Choroid plexus epithelial cell (primary cell): ENCODE data around the gene COMTD1.

Experiments
- DNase-seq: peaks from one replicate; pipeline ENCODE4 v3.0.0-alpha.2; 2010; ENCODE audit warnings: low read depth
- H3K4me3 ChIP-seq: 2 replicates; pipeline ENCODE4 v1.5.1; 2011; ENCODE audit warnings: low read depth, mild to moderate bottlenecking, control low read depth, low read length, moderate library complexity
- TF ChIP-seq, protein P1 (sequence below): conservative IDR thresholded peaks from 2 replicates; pipeline ENCODE4 v1.5.1; 2011; ENCODE audit warnings: low read depth, mild to moderate bottlenecking, control low read depth, inconsistent platforms, low read length, moderate library complexity

Gene COMTD1

DNA sequence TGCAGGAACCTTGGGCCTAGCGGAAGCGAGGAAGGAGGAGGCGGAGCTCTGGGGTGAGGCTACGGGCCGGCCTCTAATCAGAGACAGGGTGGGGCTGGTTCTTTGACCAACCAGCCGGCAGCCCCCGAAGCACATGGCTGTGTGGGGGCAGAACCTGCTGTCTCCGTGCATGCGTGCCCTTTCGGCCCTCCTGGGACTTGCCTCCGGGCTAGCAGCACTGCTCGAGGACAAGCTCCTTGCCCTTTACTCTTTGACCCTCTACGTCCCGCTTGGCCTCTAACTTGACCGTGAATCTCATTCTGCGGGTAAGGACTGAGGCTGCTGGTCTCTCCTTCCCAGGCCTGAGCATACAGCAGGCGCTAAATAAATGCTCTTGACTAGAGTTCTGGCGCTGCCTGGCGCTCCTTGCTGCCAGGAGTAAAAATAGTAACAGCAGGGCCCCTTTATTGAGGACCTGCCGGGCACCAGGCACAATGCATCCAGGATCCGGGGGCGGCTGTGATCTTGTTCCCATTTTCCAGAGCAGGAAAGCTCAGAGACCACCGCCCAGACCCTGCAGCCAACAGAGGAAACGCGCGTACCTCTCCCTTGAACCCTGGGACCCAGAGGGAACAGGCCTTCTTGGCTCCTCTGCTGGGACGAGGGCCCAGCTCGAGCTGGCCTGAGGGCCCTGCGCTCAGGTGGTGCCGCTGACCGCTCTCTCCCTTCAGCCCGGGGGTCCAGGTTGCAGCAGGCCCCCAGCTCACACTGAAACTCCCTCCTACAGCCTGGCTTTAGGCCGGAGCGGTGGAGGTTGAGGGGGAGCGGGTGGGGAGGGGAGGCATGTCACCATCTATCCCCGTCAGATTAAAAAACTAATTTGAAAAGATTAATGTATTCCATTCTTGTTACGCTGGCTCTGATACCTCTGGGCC lies 2.7 kb upstream of the COMTD1 start:
- DNase-seq: no peak
- no peak overlapping the region for H3K4me3 ChIP-seq
- TF ChIP-seq, protein P1, sequence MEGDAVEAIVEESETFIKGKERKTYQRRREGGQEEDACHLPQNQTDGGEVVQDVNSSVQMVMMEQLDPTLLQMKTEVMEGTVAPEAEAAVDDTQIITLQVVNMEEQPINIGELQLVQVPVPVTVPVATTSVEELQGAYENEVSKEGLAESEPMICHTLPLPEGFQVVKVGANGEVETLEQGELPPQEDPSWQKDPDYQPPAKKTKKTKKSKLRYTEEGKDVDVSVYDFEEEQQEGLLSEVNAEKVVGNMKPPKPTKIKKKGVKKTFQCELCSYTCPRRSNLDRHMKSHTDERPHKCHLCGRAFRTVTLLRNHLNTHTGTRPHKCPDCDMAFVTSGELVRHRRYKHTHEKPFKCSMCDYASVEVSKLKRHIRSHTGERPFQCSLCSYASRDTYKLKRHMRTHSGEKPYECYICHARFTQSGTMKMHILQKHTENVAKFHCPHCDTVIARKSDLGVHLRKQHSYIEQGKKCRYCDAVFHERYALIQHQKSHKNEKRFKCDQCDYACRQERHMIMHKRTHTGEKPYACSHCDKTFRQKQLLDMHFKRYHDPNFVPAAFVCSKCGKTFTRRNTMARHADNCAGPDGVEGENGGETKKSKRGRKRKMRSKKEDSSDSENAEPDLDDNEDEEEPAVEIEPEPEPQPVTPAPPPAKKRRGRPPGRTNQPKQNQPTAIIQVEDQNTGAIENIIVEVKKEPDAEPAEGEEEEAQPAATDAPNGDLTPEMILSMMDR: no peak

GRCh38 chr10:75236178-75236825 lies 545 bp upstream of the COMTD1 start:
- H3K4me3 ChIP-seq: no peak overlapping the region
- TF ChIP-seq, protein P1: no peak
- no peak for DNase-seq

- TF ChIP-seq, protein P1: no peak
- H3K4me3 ChIP-seq: peak overlapping the region; percentile 68
- no peak for DNase-seq
These were observed 928 bp downstream of the COMTD1 start for GRCh38 chr10:75234683-75235374.

GRCh38 chr10:75234017-75234682 lies 1.6 kb downstream of the COMTD1 start:
- peak; percentile 95 for DNase-seq
- peak overlapping the region; percentile 68 for H3K4me3 ChIP-seq
- TF ChIP-seq, protein P1: no peak

DNA sequence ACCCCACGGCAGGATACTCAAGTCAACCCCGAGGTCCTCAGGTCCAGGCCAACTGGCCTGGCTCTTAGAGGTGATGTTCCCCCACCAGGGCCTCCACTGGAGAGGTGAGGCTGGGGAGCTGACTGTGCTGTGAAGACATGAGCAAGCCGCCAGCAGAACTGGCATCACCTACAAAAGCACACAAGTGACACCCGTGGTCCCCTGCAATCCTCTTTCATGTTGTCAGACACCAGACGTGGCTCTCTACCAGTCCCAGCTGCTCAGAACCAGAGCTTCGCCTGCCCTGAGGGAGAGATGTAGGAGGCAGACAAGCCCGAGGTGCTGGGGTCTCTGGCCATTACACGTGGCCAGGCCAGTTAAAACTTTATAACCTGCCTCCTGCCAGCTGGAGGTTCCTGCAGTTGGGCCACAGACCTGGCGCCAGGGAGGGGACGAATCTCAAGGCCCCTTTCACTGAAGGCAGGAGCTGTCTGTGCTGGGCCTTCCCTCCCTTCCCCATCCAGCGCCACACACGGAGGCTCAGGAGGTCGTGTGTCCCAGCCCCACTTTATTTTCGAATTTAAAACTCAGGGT lies 2.2 kb downstream of the COMTD1 start:
- H3K4me3 ChIP-seq: peak overlapping the region; percentile 68
- DNase-seq: no peak
- TF ChIP-seq, protein P1: no peak

- DNase-seq: no peak
- TF ChIP-seq, protein P1: no peak
- H3K4me3 ChIP-seq: no peak overlapping the region
These were observed 3.8 kb downstream of the COMTD1 start for GRCh38 chr10:75231672-75232581.
